Measurements from ENCODE around the gene SLPI. TPM values are rescaled to one million over a fixed set of nuclear protein-coding genes. Genes with fewer than 3 reads are reported as not detected.

SLPI gene
- polyA plus RNA-seq (ENCODE audit: insufficient read length in 4 of 4) = 10 to 100 TPM in 1 of 4 donors, under 1 TPM in 3; 0.29 to 12.5 (median 0.42) TPM

DNA sequence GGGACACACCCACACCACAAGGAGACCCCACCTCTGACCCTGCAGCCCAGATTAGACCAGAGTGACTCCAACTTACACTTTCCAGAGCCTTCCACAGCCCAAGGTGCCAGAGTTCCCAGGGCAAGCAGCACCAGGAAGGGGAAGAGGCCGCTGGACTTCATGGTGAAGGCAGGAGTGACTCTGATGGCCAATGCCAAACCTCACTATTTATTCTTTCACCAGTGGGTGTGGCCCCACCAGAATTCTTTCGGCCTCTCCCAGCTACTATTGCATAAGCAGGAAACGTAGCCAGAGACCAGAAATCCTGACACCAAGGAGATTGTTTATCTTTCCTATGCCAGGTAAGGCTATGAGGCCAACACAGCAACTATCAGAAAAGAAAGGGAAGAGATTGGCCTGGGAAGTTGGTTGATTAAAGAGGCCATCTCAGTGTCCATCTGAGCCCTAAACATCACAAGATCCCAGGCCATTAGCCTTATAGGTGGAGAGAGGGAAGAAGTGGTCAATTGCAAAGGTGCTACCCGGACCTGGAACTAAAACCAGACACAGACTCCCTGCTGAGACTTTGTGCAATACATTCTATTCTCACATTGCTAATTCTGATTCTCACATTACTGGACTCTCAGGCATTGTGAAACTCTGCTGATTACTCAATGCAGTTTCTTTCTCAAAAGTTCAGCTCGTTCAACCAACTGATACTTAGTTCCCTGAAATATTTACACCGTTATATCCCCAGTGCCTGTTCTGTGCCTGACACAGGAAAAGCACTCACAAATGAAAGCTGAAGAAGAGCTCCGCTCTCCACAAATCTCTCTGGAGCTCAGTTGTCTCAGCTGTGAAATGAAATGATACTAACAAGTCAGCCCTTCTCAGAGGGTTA lies at the start of gene SLPI:
Gene SLPI (minus strand): TSS at position 182 of the 880 bp plus-strand sequence. CDS start 21 bp downstream, at position 161.
- DNase-seq (ENCODE audit: low read depth in 4 of 4, low spot score in 3 of 4) = no peak

DNA sequence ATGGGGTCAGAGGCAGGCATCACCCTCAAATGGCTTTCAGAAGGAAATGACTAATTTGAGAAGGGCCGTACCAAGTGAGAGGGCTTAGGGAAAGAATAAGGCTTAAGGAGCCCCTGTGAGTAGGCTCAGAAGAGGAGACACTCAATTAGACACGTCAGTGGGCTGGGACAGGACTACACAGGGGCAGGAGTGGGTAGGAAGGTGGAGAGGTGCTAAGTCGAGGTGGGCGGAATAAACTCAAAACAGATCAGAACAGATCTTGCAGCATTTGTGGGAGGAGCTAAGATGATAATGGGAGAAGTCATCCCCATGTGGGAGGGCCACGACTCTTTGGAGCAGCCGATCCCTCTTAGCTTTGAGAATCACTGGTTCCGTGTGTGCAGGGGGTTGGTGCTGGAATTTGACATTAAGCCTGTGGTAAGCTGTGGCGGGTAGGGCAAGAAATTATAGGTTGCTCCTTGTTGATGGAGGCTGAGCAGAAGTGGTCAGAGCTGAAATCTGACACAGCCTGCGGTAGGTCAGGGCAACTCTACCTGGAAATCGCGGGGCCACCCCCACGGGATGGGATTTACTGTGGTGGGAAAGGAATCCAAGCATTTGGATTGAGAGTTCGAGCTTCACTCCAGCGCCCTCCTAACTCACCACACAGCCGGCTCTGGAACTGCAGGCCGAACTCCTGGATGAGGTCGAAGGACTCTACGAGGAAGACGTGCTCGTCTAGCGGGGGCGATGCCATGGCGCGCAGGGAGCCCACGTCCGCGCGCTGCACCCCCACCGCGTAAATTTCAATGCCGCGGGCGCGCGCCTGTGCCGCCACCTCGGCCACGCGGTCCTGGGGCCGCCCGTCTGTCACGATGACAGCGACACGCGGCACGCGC lies 49.5 kb upstream of the SLPI start:
- DNase-seq (ENCODE audit: low read depth in 4 of 4, low spot score in 3 of 4) = no peak

DNA sequence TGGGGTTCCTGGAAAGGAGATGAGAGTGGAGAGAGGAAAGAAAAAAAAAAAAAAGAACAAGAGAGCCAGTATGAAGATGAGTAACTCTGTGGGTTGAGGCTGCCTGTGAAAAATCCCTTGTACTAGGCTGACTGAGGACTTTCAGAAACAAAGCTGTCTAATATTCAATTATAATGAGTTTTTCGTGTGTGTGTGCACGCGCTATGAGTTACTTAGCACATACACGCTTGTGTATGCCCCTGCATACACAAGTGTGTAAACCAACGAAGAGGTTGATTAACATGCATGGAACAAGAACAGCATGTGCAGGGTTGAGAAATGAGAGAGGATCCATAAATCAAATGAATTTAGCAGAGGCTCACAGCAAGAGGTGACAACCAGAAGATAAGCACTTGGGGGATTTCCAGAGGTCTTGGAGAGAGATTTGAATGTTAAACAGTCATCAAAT lies 47.5 kb upstream of the SLPI start:
- DNase-seq (ENCODE audit: low read depth in 4 of 4, low spot score in 3 of 4) = no peak

DNA sequence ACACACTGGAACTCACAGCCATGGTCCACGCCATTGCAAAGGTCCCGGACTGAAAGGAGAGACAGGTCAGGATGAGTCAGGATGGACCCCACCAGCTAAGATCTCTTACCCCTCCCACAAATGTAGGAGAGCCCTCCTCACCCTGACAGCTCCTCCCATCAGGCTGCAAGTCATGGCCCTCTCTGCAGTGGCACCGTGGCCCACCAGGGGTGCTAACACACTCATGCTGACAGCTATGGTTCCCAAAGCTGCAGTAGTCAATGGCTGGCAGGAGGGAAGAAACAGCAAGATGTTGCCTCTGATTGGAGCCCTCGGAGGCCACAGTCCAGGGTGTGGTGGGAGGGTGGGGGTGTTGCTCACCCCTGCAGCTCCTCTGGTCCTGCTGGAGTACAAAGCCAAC lies 46.6 kb upstream of the SLPI start:
- DNase-seq (ENCODE audit: low read depth in 4 of 4, low spot score in 3 of 4) = no peak

DNA sequence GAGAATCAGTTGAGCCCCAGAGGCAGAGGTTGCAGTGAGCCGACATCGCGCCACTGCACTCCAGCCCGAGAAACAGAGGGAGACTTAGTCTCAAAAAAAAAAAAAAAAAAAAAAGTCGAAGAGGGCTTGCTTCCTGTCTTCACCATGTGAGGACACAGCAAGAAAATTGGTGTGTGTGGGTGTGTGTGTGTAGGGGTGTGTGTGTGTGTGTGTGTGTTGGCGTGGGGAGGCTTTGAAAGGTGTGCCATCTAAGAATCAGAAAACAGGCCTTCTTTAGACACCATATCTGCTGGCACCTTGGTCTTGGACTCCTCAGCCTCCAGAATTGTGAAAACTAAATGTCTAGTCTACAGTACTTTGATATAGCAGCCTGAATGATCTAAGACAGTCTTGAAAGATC lies 45.4 kb upstream of the SLPI start:
- no peak for DNase-seq (ENCODE audit: low read depth in 4 of 4, low spot score in 3 of 4)

DNA sequence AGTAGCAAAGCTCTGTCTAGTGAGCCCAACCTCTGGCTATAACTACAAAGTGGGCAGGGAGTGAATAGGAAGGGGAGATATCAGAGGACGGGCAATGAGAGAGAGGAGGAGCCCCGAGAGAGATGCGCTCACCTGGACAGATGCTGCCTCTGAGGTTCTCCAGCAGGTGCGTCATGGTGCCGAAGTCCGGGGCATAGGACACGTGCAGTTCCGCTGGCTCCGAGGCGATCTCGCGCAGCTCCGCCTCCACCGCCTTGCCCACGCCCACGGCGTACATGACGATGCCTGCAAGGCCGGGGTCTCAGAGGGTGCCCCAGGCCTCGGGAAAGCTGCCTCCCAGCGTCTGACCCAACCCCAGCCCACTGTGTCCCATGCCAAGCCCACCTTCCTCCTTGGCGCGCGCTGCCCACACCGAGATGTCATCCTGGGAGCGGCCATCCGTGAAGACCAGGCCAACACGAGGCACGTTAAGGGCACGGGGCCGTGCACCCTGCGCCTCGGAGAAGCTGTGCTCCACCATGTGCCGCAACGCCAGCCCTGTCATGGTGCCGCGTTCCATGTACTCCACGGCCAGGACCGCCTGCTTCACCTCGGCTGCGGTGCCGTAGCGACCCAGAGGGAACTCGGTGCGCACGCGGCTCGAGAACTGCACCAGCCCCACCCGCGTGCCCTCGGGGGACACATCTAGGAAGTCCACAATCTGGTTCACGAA lies 43.6 kb upstream of the SLPI start:
- DNase-seq (ENCODE audit: low read depth in 4 of 4, low spot score in 3 of 4) = no peak

GRCh38 chr20:45294659-45295058 lies 40.3 kb upstream of the SLPI start:
- DNase-seq (ENCODE audit: low read depth in 4 of 4, low spot score in 3 of 4) = no peak

GRCh38 chr20:45294003-45294368 lies 39.6 kb upstream of the SLPI start:
- DNase-seq (ENCODE audit: low read depth in 4 of 4, low spot score in 3 of 4) = no peak

GRCh38 chr20:45293041-45294002 lies 39.0 kb upstream of the SLPI start:
- DNase-seq (ENCODE audit: low read depth in 4 of 4, low spot score in 3 of 4) = peak in 2 of 4 donors; percentile 23 to 44

GRCh38 chr20:45292343-45292742 lies 38.0 kb upstream of the SLPI start:
- no peak for DNase-seq (ENCODE audit: low read depth in 4 of 4, low spot score in 3 of 4)

GRCh38 chr20:45291526-45291925 lies 37.2 kb upstream of the SLPI start:
- DNase-seq (ENCODE audit: low read depth in 4 of 4, low spot score in 3 of 4) = no peak

DNA sequence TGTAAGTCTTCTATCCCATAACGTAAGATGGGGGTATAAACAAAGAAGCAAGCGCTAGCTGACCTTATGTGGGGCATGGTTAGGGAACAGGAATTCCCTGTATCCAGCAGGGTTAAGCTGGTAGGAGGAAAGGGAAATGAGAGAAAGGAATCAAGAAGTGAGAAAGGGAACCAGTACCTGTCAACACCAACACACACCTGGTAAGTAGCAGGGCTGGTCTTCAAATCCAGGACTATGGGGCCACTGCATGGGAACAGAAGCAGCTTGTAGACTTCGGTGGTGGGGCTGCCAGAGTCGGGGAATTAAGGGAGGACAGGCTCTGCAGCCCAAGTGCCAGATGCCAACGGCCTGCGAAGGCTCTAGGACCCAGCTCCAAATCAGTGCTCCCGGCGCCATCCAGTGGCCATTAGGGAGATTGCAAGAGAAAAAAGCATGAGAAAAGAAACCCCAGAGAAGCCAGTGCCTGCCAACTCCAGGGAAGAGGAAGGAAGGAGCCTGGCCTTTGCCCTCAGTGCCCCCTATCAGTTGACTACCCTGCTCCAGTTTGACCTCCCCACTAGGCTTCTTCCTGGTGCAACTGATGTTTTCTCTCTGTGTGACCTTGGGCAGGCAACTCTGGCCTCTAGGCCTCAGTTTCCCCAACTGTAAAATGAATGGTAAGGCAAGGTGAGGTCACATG lies 36.5 kb upstream of the SLPI start:
- DNase-seq (ENCODE audit: low read depth in 4 of 4, low spot score in 3 of 4) = peak in 3 of 4 donors; percentile 46 to 56 (median 55)

DNA sequence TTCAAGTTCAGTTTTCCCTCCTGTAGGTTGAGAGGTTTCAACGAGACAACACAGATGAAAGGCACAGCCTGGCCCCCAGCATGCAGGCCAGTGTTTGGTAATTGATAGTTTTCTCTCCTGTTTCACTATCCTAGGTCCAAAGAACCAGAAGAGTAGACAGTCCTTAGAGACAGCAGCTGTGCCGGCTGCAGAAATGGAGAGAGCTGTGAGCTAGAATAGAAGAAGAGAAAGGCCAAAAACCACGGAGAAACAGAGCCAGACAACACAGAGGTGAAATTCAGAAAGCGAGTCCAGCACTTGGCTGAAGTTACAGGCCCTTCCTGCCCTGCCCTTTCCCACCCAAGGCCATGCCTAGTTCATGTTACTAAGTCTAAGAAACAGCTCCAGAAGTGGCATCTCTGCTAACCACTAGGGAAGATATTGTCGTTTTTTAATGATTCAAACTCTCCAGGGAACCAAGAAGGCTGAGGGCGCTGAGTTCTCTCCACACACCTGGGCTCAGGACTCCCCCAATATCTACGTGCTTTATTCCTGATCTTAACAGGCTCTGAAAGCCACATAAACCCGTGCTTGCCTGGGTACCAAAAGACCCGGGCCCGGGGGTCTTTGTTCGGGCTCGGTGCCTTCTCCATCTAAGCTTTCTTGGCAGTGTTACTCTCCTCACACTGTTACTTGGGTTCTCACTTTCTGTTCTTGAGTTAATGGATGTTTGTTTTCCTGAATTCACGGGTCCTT lies 35.7 kb upstream of the SLPI start:
- no peak for DNase-seq (ENCODE audit: low read depth in 4 of 4, low spot score in 3 of 4)

- no peak for DNase-seq (ENCODE audit: low read depth in 4 of 4, low spot score in 3 of 4)
Measured at GRCh38 chr20:45288860-45289259, 34.5 kb upstream of the SLPI start.

DNA sequence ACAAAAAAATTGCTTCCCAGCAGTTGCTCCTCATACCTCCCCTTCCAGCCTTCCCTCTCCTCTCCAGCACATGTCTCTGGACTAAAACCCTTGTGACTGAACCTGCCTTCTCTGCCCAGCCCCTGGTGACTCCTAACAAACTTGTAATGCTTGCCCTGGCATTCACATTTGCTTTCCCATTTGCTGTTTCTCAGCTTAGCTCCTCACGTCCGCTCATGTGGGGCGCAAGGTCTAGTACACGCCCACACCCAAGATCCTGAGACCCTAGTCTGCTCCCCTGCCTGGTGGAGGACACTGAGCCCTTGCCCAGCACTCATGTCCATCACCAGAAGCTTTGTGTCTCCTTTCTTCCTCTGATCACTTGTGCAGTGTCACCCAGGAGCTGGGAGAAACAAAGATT lies 34.0 kb upstream of the SLPI start:
- no peak for DNase-seq (ENCODE audit: low read depth in 4 of 4, low spot score in 3 of 4)

DNA sequence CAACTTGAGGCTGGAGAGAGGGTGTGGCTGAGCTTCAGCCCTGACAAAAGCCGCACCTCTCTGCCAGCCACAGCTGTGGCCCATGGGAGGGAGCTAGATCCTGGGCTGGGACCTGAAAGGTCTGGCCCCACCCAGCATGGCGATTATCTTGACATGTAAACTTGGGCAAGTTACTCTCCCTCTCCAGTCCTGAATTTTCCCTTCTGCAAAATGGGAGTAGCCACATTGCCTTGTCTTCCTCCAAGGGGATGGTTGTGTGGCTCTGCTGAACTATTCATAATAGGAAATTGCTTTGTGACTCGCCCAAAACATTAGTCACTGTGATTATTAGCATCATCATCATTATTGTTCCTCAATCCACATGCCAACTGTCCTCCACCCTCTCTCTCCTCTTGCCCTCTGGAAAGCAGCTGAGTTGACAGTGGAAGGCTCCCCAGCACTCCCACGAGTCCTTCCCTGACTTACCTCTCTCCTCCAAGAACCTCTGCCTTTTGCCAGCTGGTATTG lies 29.2 kb upstream of the SLPI start:
- DNase-seq (ENCODE audit: low read depth in 4 of 4, low spot score in 3 of 4) = no peak

GRCh38 chr20:45282700-45283550 lies 28.6 kb upstream of the SLPI start:
- no peak for DNase-seq (ENCODE audit: low read depth in 4 of 4, low spot score in 3 of 4)
